ENCODE measurements around the gene NFIB. TPM values are rescaled to one million over a fixed set of nuclear protein-coding genes. Genes with fewer than 3 reads are reported as not detected.

Gene NFIB
- total RNA-seq, 2 experiments from 2014 or later, result not detected

GRCh38 chr9:14147738-14148137 is 166.2 kb downstream of the NFIB start:
- H3K36me3 Mint-ChIP-seq (ENCODE audit: low read depth), result no peaks in the 10 kb centered on the region
- ChIA-PET CTCF (no interaction called here), POLR2A (no interaction called here)
- no peak for TF ChIP-seq CTCF (IDR thresholded peaks at IDR 0.05)
- no peaks in the 10 kb centered on the region for H3K4me1 Mint-ChIP-seq (ENCODE audit: low read depth)
- no peak overlapping the region for H3K27ac Mint-ChIP-seq
- DNase-seq (no peak), ATAC-seq (no peak)
- intact Hi-C loops (cut with micrococcal nuclease), result no loop called here
- no peaks in the 10 kb centered on the region for H3K27me3 Mint-ChIP-seq
- no peaks in the 10 kb centered on the region for H3K9me3 Mint-ChIP-seq
- no peak overlapping the region for H3K4me3 Mint-ChIP-seq

- H3K27ac Mint-ChIP-seq, result no peak overlapping the region
Observed at GRCh38 chr9:14146201-14146874, 167.6 kb downstream of the NFIB start.

GRCh38 chr9:14144215-14144614 is 169.7 kb downstream of the NFIB start:
- CTCF ChIA-PET, result no interaction called here
- H3K4me1 Mint-ChIP-seq (ENCODE audit: low read depth), result no peaks in the 10 kb centered on the region
- ATAC-seq, result no peak

More at GRCh38 chr9:14146201-14146874, 167.6 kb downstream of the NFIB start:
- no peak for TF ChIP-seq CTCF (IDR thresholded peaks at IDR 0.05)
- Mint-ChIP-seq H3K36me3 (ENCODE audit: low read depth) (no peaks in the 10 kb centered on the region), H3K27me3 (no peaks in the 10 kb centered on the region), H3K9me3 (peaks cover 1% of the 10 kb centered on the region), H3K4me3 (no peak overlapping the region), H3K4me1 (ENCODE audit: low read depth) (no peaks in the 10 kb centered on the region)
- POLR2A ChIA-PET, result no interaction called here
- ATAC-seq, result no peak
- no peak for DNase-seq
- CTCF ChIA-PET, result no interaction called here
- intact Hi-C loops (cut with micrococcal nuclease), result no loop called here

GRCh38 chr9:14141699-14142098 is 172.2 kb downstream of the NFIB start:
- Mint-ChIP-seq H3K4me1 (ENCODE audit: low read depth) (no peaks in the 10 kb centered on the region), H3K9me3 (peaks cover 1% of the 10 kb centered on the region), H3K4me3 (no peak overlapping the region), H3K27ac (no peak overlapping the region), H3K36me3 (ENCODE audit: low read depth) (no peaks in the 10 kb centered on the region), H3K27me3 (no peaks in the 10 kb centered on the region)
- ATAC-seq, result no peak
- intact Hi-C loops (cut with micrococcal nuclease), result no loop called here
- TF ChIP-seq CTCF (IDR thresholded peaks at IDR 0.05), result no peak
- DNase-seq, result no peak
- ChIA-PET CTCF (no interaction called here), POLR2A (no interaction called here)

More at GRCh38 chr9:14144215-14144614, 169.7 kb downstream of the NFIB start:
- no peak for TF ChIP-seq CTCF (IDR thresholded peaks at IDR 0.05)
- no peak for DNase-seq
- Mint-ChIP-seq H3K9me3 (peaks cover 1% of the 10 kb centered on the region), H3K27ac (no peak overlapping the region), H3K27me3 (no peaks in the 10 kb centered on the region), H3K36me3 (ENCODE audit: low read depth) (no peaks in the 10 kb centered on the region), H3K4me3 (no peak overlapping the region)
- POLR2A ChIA-PET, result no interaction called here
- intact Hi-C loops (cut with micrococcal nuclease), result no loop called here

- Mint-ChIP-seq H3K4me1 (ENCODE audit: low read depth) (no peaks in the 10 kb centered on the region), H3K4me3 (no peak overlapping the region), H3K27me3 (no peaks in the 10 kb centered on the region), H3K27ac (no peak overlapping the region), H3K36me3 (ENCODE audit: low read depth) (no peaks in the 10 kb centered on the region), H3K9me3 (peaks cover 1% of the 10 kb centered on the region)
- ChIA-PET POLR2A (no interaction called here), CTCF (no interaction called here)
- intact Hi-C loops (cut with micrococcal nuclease), result no loop called here
- ATAC-seq (no peak), DNase-seq (no peak)
- TF ChIP-seq CTCF (IDR thresholded peaks at IDR 0.05), result no peak
Observed at GRCh38 chr9:14140096-14140697, 173.7 kb downstream of the NFIB start.
